ENCODE results near the gene SEPTIN6.

Gene SEPTIN6

DNA sequence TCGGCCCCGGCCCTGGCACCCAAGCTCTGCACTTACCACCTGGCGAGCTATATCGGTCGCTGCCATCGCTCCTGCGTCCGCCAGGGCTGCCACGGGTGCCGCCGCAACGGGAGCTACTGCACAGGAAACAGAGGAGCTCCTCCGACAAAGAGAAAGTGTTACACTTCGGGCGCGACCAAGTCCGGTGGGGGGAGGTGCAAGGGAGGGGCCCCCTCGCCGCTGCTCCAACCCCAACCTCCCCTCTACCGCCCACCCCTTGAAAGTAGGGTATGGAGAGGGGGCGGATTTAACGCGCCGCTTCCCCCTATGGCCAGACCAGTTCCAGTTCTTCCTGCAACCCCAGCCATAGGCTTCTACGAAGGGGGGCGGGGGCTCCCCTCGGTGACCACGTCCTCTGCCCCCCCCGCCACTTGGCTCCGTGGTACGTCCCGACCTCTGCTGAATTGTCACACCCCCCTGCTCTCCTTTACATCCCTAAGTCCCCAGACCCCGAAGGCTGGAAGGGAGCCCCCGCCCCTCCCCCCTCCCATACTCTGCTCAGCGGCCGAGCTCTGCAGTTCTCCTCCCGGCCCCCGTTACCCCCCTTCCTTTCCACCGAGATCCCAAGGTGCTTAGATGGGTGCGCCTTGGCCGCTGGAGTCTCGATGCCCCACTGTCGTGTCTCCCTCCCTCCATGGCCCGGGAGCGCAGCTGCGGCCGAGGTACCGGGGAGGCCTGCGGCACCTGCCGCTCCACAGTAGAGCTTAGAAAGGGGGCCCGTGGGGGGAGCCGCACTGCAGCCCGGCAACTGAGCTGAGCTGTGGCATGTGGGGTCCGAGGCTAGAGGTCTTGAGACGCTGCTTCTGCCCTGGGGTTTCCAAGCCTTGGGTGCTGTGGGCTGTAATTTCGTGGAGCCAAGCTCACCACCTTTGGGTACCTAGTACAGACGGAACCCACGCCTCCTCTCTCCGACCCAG lies at the start of gene SEPTIN6 (continued):
- TF ChIP-seq, protein P1, sequence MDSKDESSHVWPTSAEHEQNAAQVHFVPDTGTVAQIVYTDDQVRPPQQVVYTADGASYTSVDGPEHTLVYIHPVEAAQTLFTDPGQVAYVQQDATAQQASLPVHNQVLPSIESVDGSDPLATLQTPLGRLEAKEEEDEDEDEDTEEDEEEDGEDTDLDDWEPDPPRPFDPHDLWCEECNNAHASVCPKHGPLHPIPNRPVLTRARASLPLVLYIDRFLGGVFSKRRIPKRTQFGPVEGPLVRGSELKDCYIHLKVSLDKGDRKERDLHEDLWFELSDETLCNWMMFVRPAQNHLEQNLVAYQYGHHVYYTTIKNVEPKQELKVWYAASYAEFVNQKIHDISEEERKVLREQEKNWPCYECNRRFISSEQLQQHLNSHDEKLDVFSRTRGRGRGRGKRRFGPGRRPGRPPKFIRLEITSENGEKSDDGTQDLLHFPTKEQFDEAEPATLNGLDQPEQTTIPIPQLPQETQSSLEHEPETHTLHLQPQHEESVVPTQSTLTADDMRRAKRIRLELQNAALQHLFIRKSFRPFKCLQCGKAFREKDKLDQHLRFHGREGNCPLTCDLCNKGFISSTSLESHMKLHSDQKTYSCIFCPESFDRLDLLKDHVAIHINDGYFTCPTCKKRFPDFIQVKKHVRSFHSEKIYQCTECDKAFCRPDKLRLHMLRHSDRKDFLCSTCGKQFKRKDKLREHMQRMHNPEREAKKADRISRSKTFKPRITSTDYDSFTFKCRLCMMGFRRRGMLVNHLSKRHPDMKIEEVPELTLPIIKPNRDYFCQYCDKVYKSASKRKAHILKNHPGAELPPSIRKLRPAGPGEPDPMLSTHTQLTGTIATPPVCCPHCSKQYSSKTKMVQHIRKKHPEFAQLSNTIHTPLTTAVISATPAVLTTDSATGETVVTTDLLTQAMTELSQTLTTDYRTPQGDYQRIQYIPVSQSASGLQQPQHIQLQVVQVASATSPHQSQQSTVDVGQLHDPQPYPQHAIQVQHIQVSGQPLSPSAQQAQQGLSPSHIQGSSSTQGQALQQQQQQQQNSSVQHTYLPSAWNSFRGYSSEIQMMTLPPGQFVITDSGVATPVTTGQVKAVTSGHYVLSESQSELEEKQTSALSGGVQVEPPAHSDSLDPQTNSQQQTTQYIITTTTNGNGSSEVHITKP (tag by site-specific recombination; IDR thresholded peaks at IDR 0.05), result peak; percentile 100
- peak; percentile 81 for TF ChIP-seq GLIS2 (tag by site-specific recombination; IDR thresholded peaks at IDR 0.05)
- peak; percentile 85 for TF ChIP-seq ZFHX2 (tag by site-specific recombination; conservative IDR thresholded peaks at IDR 0.05)
- TF ChIP-seq ZNF791 (tag by site-specific recombination; IDR thresholded peaks at IDR 0.05), result no peak
- no peak for TF ChIP-seq ZNF112 (tag by site-specific recombination; IDR thresholded peaks at IDR 0.05)
- TF ChIP-seq, protein P2, sequence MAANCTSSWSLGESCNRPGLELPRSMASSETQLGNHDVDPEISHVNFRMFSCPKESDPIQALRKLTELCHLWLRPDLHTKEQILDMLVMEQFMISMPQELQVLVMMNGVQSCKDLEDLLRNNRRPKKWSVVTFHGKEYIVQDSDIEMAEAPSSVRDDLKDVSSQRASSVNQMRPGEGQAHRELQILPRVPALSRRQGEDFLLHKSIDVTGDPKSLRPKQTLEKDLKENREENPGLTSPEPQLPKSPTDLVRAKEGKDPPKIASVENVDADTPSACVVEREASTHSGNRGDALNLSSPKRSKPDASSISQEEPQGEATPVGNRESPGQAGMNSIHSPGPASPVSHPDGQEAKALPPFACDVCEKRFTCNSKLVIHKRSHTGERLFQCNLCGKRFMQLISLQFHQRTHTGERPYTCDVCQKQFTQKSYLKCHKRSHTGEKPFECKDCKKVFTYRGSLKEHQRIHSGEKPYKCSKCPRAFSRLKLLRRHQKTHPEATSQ (tag by site-specific recombination; IDR thresholded peaks at IDR 0.05), result 0 out of 2 replicates have a peak, but pooled peaks have one; percentile 11
- peak; percentile 96 for TF ChIP-seq KLF16 (tag by site-specific recombination; IDR thresholded peaks at IDR 0.05)
- TF ChIP-seq KLF7 (tag by site-specific recombination; IDR thresholded peaks at IDR 0.05; ENCODE audit: borderline replicate concordance), result peak; percentile 81; the same call in 1 of the 2 replicates
- TF ChIP-seq ZSCAN30 (tag by site-specific recombination; IDR thresholded peaks at IDR 0.05), result 0 out of 2 replicates have a peak, but pooled peaks have one; percentile 29
- TF ChIP-seq, protein P3, sequence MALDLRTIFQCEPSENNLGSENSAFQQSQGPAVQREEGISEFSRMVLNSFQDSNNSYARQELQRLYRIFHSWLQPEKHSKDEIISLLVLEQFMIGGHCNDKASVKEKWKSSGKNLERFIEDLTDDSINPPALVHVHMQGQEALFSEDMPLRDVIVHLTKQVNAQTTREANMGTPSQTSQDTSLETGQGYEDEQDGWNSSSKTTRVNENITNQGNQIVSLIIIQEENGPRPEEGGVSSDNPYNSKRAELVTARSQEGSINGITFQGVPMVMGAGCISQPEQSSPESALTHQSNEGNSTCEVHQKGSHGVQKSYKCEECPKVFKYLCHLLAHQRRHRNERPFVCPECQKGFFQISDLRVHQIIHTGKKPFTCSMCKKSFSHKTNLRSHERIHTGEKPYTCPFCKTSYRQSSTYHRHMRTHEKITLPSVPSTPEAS (tag by site-specific recombination; IDR thresholded peaks at IDR 0.05), result 0 out of 2 replicates have a peak, but pooled peaks have one; percentile 26
- TF ChIP-seq, protein P4, sequence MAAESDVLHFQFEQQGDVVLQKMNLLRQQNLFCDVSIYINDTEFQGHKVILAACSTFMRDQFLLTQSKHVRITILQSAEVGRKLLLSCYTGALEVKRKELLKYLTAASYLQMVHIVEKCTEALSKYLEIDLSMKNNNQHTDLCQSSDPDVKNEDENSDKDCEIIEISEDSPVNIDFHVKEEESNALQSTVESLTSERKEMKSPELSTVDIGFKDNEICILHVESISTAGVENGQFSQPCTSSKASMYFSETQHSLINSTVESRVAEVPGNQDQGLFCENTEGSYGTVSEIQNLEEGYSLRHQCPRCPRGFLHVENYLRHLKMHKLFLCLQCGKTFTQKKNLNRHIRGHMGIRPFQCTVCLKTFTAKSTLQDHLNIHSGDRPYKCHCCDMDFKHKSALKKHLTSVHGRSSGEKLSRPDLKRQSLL (tag by site-specific recombination; IDR thresholded peaks at IDR 0.05), result no peak
- peak; percentile 91 for TF ChIP-seq KLF8 (tag by site-specific recombination; IDR thresholded peaks at IDR 0.05)
- no peak for TF ChIP-seq ZNF140 (tag by site-specific recombination; IDR thresholded peaks at IDR 0.05)
- TF ChIP-seq ZNF660 (tag by site-specific recombination; IDR thresholded peaks at IDR 0.05), result peak; percentile 15; the same call in 1 of the 2 replicates
- TF ChIP-seq ZNF169 (tag by site-specific recombination; IDR thresholded peaks at IDR 0.05), result no peak
- 0 out of 2 replicates have a peak, but pooled peaks have one; percentile 25 for TF ChIP-seq ZNF600 (tag by site-specific recombination; IDR thresholded peaks at IDR 0.05)
- TF ChIP-seq ZNF16 (tag by site-specific recombination; IDR thresholded peaks at IDR 0.05; ENCODE audit: low read depth), result peak; percentile 83
- peak; percentile 30; the same call in 1 of the 2 replicates for TF ChIP-seq ZEB2 (tag by site-specific recombination; IDR thresholded peaks at IDR 0.05)
- peak; percentile 73 for TF ChIP-seq EGR2 (tag by site-specific recombination; IDR thresholded peaks at IDR 0.05; ENCODE audit: low read depth)
- TF ChIP-seq ZNF114 (tag by site-specific recombination; IDR thresholded peaks at IDR 0.05), result no peak
- TF ChIP-seq ZNF394 (tag by site-specific recombination; IDR thresholded peaks at IDR 0.05; ENCODE audit: borderline replicate concordance), result peak; percentile 62; the same call in 1 of the 2 replicates
- peak; percentile 73; the same call in 1 of the 2 replicates for TF ChIP-seq ZBTB7A (tag by site-specific recombination; IDR thresholded peaks at IDR 0.05; ENCODE audit: low read depth)
- peak; percentile 74 for TF ChIP-seq ZNF341 (tag by site-specific recombination; IDR thresholded peaks at IDR 0.05; ENCODE audit: low read depth)
- 0 out of 2 replicates have a peak, but pooled peaks have one; percentile 21 for TF ChIP-seq GLIS1 (tag by site-specific recombination; IDR thresholded peaks at IDR 0.05)
- TF ChIP-seq, protein P5, sequence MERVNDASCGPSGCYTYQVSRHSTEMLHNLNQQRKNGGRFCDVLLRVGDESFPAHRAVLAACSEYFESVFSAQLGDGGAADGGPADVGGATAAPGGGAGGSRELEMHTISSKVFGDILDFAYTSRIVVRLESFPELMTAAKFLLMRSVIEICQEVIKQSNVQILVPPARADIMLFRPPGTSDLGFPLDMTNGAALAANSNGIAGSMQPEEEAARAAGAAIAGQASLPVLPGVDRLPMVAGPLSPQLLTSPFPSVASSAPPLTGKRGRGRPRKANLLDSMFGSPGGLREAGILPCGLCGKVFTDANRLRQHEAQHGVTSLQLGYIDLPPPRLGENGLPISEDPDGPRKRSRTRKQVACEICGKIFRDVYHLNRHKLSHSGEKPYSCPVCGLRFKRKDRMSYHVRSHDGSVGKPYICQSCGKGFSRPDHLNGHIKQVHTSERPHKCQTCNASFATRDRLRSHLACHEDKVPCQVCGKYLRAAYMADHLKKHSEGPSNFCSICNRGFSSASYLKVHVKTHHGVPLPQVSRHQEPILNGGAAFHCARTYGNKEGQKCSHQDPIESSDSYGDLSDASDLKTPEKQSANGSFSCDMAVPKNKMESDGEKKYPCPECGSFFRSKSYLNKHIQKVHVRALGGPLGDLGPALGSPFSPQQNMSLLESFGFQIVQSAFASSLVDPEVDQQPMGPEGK (tag by site-specific recombination; IDR thresholded peaks at IDR 0.05), result peak; percentile 89
- peak; percentile 75; the same call in 1 of the 2 replicates for TF ChIP-seq ZBTB48 (tag by site-specific recombination; IDR thresholded peaks at IDR 0.05)
- peak; percentile 94 for TF ChIP-seq OSR2 (tag by site-specific recombination; IDR thresholded peaks at IDR 0.05)
- peak; percentile 52 for TF ChIP-seq ZNF423 (tag by site-specific recombination; IDR thresholded peaks at IDR 0.05)

All from HEK293 (cell line).